Heart left ventricle (tissue), 13 donors: ENCODE measurements around the gene DPM2.

Experiments
- CTCF ChIP-seq, 12 donors: fragments of 200-600 bp; sonication (generic) in 4 of 12; IDR thresholded peaks; one replicate each; pipeline versions ENCODE4 v1.5.0 to v1.8.0; 2018 to 2022; ENCODE audit warnings: antibody characterized with exemption in 12 of 12, mild to moderate bottlenecking in 5 of 12
- POLR2A ChIP-seq, 2 donors: fragments of 450-650 bp; IDR thresholded peaks; one replicate each; pipeline ENCODE4 v1.6.1; 2017; ENCODE audit warnings: antibody characterized with exemption in 2 of 2, mild to moderate bottlenecking in 2 of 2, moderate library complexity in 2 of 2
- donor health status: ischemic (EF 13 %, LVEDD 7.1; RV severe dilation, severe dysfunction).
- donor health status: DM: no; HTN: yes; CAD: no.
- donor health status: DM: no; HTN: no; CAD: no.
- donor health status: ischemic (EF 25% LVEDD 6.9; RV normal size, moderate dysfunction).
- donor health status: ischemic (EF 25% LVEDD 5.7; RV mildly dilated, moderate dysfunction).
- donor health status: ischemic (EF 35%, LVEDD 5.7; RV mildly dilated, moderate dysfunction).
- donor health status: nonischemic (EF 11% LVEDD 7.7; RV severe dilation, severe dysfunction).
- donor health status: DM: yes; HTN: yes; CAD: no.
- donor health status: PGD.
- donor health status: ischemic (EF 29% LVEDD 5.4; RV normal size, mild dysfunction).
- donor health status: nonischemic (EF 23%, LVEDD 6.1; RV moderate dilation, normal function).

- no peak for TF ChIP-seq CTCF (IDR thresholded peaks at IDR 0.05)
- no peak for TF ChIP-seq POLR2A (IDR thresholded peaks at IDR 0.05)
Observed at GRCh38 chr9:127953768-127954505, 16.3 kb upstream of the DPM2 start.
